Esophagus muscularis mucosa (tissue), 4 donors: Measurements from ENCODE around the gene MTUS2. TPM values are rescaled to one million over a fixed set of nuclear protein-coding genes. Genes with fewer than 3 reads are reported as not detected.
"Not testable (repeated sequence)": the region's sequence is repeated elsewhere in the genome, so short reads cannot be mapped to it uniquely, and the experiment has no call there.

ENCODE experiments used
- DNase-seq: peaks from one replicate; pipeline ENCODE4 v3.0.0-alpha.2; 2017; ENCODE audit errors: extremely low spot score
- H3K27ac ChIP-seq, 4 donors: fragments of 200-600 bp; sonication (generic); replicated peaks in 1 of 4; 1 replicate in 3 of 4; 2 replicates in 1 of 4; pipeline ENCODE4 v1.5.1; 2016 to 2019; ENCODE audit warnings: mild to moderate bottlenecking in 1 of 4
- H3K27me3 ChIP-seq, 4 donors: fragments of 200-600 bp; sonication (generic); one replicate each; pipeline versions ENCODE4 v1.5.1 to v1.6.0; 2016 to 2019
- H3K36me3 ChIP-seq, 4 donors: fragments of 200-600 bp; sonication (generic); one replicate each; pipeline ENCODE4 v1.5.1; 2016 to 2019
- H3K4me1 ChIP-seq, 4 donors: fragments of 200-600 bp; sonication (generic); one replicate each; pipeline ENCODE4 v1.5.1; 2016 to 2019
- H3K4me3 ChIP-seq, 4 donors: fragments of 200-600 bp; sonication (generic); 1 replicate in 2 of 4; 2 replicates in 2 of 4; pipeline ENCODE4 v1.5.1; 2016 to 2019; ENCODE audit warnings: mild to moderate bottlenecking in 4 of 4, moderate library complexity in 1 of 4
- H3K9me3 ChIP-seq, 4 donors: fragments of 200-600 bp; sonication (generic); 1 replicate in 3 of 4; 2 replicates in 1 of 4; pipeline ENCODE4 v1.5.1; 2016 to 2019
- CTCF ChIP-seq, 3 experiments: fragments of 200-600 bp in 2 of 3; fragments of 450-650 bp in 1 of 3; sonication (generic) in 2 of 3; IDR thresholded peaks; one replicate each; pipeline ENCODE4 v1.5.1; 2017 to 2019; ENCODE audit warnings: antibody characterized with exemption in 3 of 3, mild to moderate bottlenecking in 2 of 3, moderate library complexity in 1 of 3
- EP300 ChIP-seq: sonication (generic); formaldehyde crosslinking; IDR thresholded peaks from one replicate; pipeline ENCODE4 v1.6.1; 2017; ENCODE audit warnings: antibody characterized with exemption
- POLR2A ChIP-seq: fragments of 450-650 bp; IDR thresholded peaks from one replicate; pipeline ENCODE4 v1.6.1; 2017; ENCODE audit warnings: antibody characterized with exemption, moderate library complexity, mild to moderate bottlenecking, low read depth
- POLR2AphosphoS5 ChIP-seq, 2 donors: sonication (generic); formaldehyde crosslinking; IDR thresholded peaks; one replicate each; pipeline ENCODE4 v1.6.1; 2017; ENCODE audit warnings: antibody characterized with exemption in 2 of 2
- WGBS: methylation state at CpG from one replicate; pipeline ENCODE4 v1.1.5; 2018; 5-methylcytosine and 5-hydroxymethylcytosine counted together
- intact Hi-C: fragments of 100-400 bp; cut with DNase I; formaldehyde crosslinking; loops from one replicate; pipeline ENCODE4 v1.15.1; 2023
- total RNA-seq, 4 donors: library from RNA; depleted of rRNA; stranded (reverse); fragments of >200 nt; gene quantifications; one replicate each; pipeline versions ENCODE4 v1.1.0 to v1.2.1, GENCODE V29; 2016

Gene MTUS2
- total RNA-seq, 4 donors from 2014 or later: 7.1 to 46.2 (median 12.8) TPM

GRCh38 chr13:29193083-29193482, 372.9 kb downstream of the MTUS2 start:
- Histone ChIP-seq H3K36me3 (no peaks in the 10 kb centered on the region), H3K4me1 (peaks cover 0 to 5% (median 0%) of the 10 kb centered on the region in 4 donors), H3K27me3 (no peaks in the 10 kb centered on the region), H3K27ac (no peak overlapping the region), H3K4me3 (no peak overlapping the region), H3K9me3 (peaks cover 0 to 8% (median 0%) of the 10 kb centered on the region in 4 donors)
- intact Hi-C loops: no loop called here
- TF ChIP-seq CTCF (IDR thresholded peaks at IDR 0.05) (no peak), POLR2AphosphoS5 (IDR thresholded peaks at IDR 0.05) (no peak), POLR2A (no peak), EP300 (no peak)
- WGBS: 100% methylated on average over 1 of the region's 1 CpG
- no peak for DNase-seq

DNA sequence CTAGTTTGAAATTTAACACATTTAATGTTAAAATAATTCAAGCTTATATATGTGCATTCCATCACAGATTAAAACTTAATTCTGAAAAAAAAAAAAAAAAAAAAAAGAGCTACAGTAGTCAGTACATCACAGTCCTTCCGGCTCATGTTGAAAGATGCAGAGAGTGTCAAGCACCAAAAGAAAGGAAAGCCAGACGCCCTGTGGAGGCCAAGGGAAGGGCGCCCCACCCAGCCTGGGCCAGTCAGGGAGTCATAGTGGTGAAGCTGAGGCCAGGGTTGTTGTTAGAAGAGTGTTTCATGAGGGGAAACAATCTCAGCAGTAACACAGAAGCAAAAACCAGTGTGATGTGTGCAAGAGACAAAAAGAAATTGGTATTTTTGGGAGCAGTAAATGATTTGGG, 375.3 kb downstream of the MTUS2 start:
- WGBS: 56% methylated on average over 3 of the region's 3 CpGs
- no peak overlapping the region for H3K4me3 ChIP-seq
- H3K27me3 ChIP-seq: no peaks in the 10 kb centered on the region

GRCh38 chr13:29196409-29197074, 376.4 kb downstream of the MTUS2 start:
- no peaks in the 10 kb centered on the region for H3K36me3 ChIP-seq
- WGBS: 78% methylated on average over 2 of the region's 2 CpGs
- no peak for DNase-seq
- H3K4me1 ChIP-seq: peaks cover 0 to 2% (median 0%) of the 10 kb centered on the region in 4 donors
- H3K9me3 ChIP-seq: peaks cover 0 to 12% (median 0%) of the 10 kb centered on the region in 4 donors
- no peaks in the 10 kb centered on the region for H3K27me3 ChIP-seq
- TF ChIP-seq CTCF (IDR thresholded peaks at IDR 0.05) (no peak), POLR2AphosphoS5 (IDR thresholded peaks at IDR 0.05) (no peak), POLR2A (no peak), EP300 (no peak)
- no peak overlapping the region for H3K27ac ChIP-seq
- H3K4me3 ChIP-seq: no peak overlapping the region
- intact Hi-C loops: no loop called here

More for the DNA sequence above, 375.3 kb downstream of the MTUS2 start:
- no peak for TF ChIP-seq EP300
- no peak for TF ChIP-seq POLR2A
- TF ChIP-seq CTCF (IDR thresholded peaks at IDR 0.05): no peak
- no peak for TF ChIP-seq POLR2AphosphoS5 (IDR thresholded peaks at IDR 0.05)
- no peak for DNase-seq
- Histone ChIP-seq H3K4me1 (peaks cover 0 to 5% (median 0%) of the 10 kb centered on the region in 4 donors), H3K27ac (no peak overlapping the region), H3K36me3 (no peaks in the 10 kb centered on the region), H3K9me3 (peaks cover 0 to 9% (median 0%) of the 10 kb centered on the region in 4 donors)
- intact Hi-C loops: no loop called here

DNA sequence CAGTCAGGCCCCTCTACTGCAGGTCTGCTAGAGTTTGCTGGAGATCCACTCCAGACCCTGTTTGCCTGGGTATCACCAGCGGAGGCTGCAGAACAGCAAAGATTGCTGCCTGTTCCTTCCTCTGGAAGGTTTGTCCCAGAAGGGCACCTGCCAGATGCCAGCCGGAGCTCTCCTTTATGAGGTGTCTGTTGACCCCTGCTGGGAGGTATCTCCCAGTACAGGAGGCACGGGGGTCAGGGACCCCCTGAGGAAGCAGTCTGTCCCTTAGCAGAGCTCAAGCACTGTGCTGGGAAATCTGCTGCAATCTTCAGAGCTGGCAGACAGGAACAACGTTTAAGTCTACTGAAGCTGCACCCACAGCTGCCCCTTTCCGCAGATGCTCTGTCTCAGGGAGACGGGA, 382.6 kb downstream of the MTUS2 start:
- not testable (repeated sequence) for DNase-seq
- peaks cover 0 to 14% (median 3%) of the 10 kb centered on the region in 4 donors for H3K9me3 ChIP-seq
- 88% methylated on average over 6 of the region's 6 CpGs for WGBS

DNA sequence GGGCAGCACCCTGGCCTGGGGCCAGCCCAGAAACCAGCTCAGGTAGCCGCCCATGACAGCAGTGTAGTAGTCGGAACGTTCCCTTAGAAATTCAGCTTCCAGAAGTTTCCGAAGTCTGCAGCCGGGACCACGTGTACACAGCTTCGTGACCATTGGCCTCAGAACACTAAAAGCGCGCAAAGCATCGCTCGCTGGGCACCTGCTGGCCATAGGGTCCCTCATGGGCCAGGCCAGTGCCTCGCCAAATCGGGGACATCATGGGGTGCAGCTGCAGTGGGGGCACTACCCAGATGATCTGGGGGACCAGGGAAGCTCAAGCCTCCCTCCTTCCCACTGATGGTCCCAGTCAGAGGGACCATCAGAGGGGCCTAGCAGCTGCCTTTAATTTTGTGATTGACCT, 384.5 kb downstream of the MTUS2 start:
- 93% methylated on average over 13 of the region's 13 CpGs for WGBS
- intact Hi-C loops: no loop called here
- Histone ChIP-seq H3K36me3 (no peaks in the 10 kb centered on the region), H3K4me1 (no peaks in the 10 kb centered on the region), H3K4me3 (no peak overlapping the region), H3K9me3 (peaks cover 0 to 7% (median 3%) of the 10 kb centered on the region in 4 donors), H3K27ac (no peak overlapping the region), H3K27me3 (no peaks in the 10 kb centered on the region)
- no peak for DNase-seq
- no peak for TF ChIP-seq CTCF (IDR thresholded peaks at IDR 0.05)
- TF ChIP-seq EP300: no peak
- no peak for TF ChIP-seq POLR2A
- TF ChIP-seq POLR2AphosphoS5 (IDR thresholded peaks at IDR 0.05): no peak

More for the DNA sequence above, 382.6 kb downstream of the MTUS2 start:
- H3K4me1 ChIP-seq, H3K27me3 ChIP-seq, H3K36me3 ChIP-seq, intact Hi-C loops, H3K27ac ChIP-seq, H3K4me3 ChIP-seq: not testable (repeated sequence)
